Tibial nerve (tissue), 4 donors: ENCODE results near the gene ADK. TPM values are rescaled to one million over a fixed set of nuclear protein-coding genes. Genes with fewer than 3 reads are reported as not detected.

ENCODE experiments used
- DNase-seq, 2 donors: peaks; one replicate each; pipeline ENCODE4 v3.0.0-alpha.2; 2019; ENCODE audit warnings: low spot score in 2 of 2
- H3K27ac ChIP-seq, 4 donors: fragments of 200-600 bp; sonication (generic) in 3 of 4; one replicate each; pipeline ENCODE4 v1.5.1; 2017 to 2019; ENCODE audit warnings: mild to moderate bottlenecking in 1 of 4
- H3K27me3 ChIP-seq, 2 donors: fragments of 200-600 bp; sonication (generic) in 1 of 2; one replicate each; pipeline versions ENCODE4 v1.5.1 to v1.6.0; 2017 to 2019
- H3K36me3 ChIP-seq, 3 donors: fragments of 200-600 bp; sonication (generic); one replicate each; pipeline ENCODE4 v1.5.1; 2018 to 2019
- H3K4me1 ChIP-seq, 4 donors: fragments of 200-600 bp; sonication (generic) in 3 of 4; one replicate each; pipeline ENCODE4 v1.5.1; 2017 to 2019
- H3K4me3 ChIP-seq, 4 donors: fragments of 200-600 bp; sonication (generic) in 3 of 4; one replicate each; pipeline ENCODE4 v1.5.1; 2017 to 2019; ENCODE audit warnings: mild to moderate bottlenecking in 1 of 4, moderate library complexity in 1 of 4
- H3K9me3 ChIP-seq, 4 donors: fragments of 200-600 bp; sonication (generic) in 3 of 4; one replicate each; pipeline ENCODE4 v1.5.1; 2017 to 2019
- EP300 ChIP-seq, 2 donors: sonication (generic); formaldehyde crosslinking; IDR thresholded peaks; one replicate each; pipeline ENCODE4 v1.6.1; 2017; ENCODE audit warnings: antibody characterized with exemption in 2 of 2, mild to moderate bottlenecking in 1 of 2
- POLR2A ChIP-seq, 2 donors: fragments of 450-650 bp; IDR thresholded peaks; one replicate each; pipeline ENCODE4 v1.6.1; 2017; ENCODE audit warnings: antibody characterized with exemption in 2 of 2, mild to moderate bottlenecking in 2 of 2, moderate library complexity in 2 of 2
- WGBS, 2 donors: methylation state at CpG; one replicate each; pipeline ENCODE4 v1.1.5; 2018; 5-methylcytosine and 5-hydroxymethylcytosine counted together
- total RNA-seq, 4 donors: library from RNA; depleted of rRNA; stranded (reverse); fragments of >200 nt; gene quantifications; one replicate each; pipeline ENCODE4 v1.1.0, GENCODE V29; 2016
- TF ChIP-seq, protein P1 (sequence below), 5 experiments: fragments of 200-600 bp in 3 of 5; fragments of 450-650 bp in 2 of 5; sonication (generic) in 3 of 5; IDR thresholded peaks; one replicate each; pipeline ENCODE4 v1.5.1; 2016 to 2019; ENCODE audit warnings: antibody characterized with exemption in 5 of 5, mild to moderate bottlenecking in 3 of 5, moderate library complexity in 2 of 5

ADK gene
- total RNA-seq, 4 donors from 2014 or later, result 28.2 to 50.9 (median 34.0) TPM

DNA sequence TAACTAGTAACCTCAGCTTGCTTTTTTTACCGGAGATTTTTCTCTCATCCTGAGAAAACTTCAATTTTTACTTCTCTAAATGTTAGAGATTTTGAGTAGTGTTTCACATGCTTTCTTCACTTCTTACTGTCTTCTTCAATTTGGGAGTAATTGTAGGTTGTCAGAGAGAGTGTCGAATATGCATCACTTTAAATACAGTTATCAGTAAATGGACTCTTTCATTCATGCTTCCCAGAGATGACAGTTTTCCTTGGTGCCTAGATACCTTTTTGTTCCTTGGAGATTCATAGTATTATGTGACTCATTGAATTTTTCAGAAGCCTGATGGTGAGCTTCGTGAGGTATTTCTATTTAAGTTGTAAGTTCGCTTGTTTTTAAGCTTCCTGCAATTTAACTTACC lies 169.7 kb downstream of the ADK start:
- Histone ChIP-seq H3K9me3 (peaks cover 0 to 24% (median 3%) of the 10 kb centered on the region in 4 donors), H3K4me3 (no peak overlapping the region), H3K36me3 (peaks cover 0 to 48% (median 0%) of the 10 kb centered on the region in 3 donors), H3K4me1 (no peaks in the 10 kb centered on the region), H3K27ac (no peak overlapping the region), H3K27me3 (no peaks in the 10 kb centered on the region)
- TF ChIP-seq EP300 (IDR thresholded peaks at IDR 0.05), result no peak
- TF ChIP-seq, protein P1, sequence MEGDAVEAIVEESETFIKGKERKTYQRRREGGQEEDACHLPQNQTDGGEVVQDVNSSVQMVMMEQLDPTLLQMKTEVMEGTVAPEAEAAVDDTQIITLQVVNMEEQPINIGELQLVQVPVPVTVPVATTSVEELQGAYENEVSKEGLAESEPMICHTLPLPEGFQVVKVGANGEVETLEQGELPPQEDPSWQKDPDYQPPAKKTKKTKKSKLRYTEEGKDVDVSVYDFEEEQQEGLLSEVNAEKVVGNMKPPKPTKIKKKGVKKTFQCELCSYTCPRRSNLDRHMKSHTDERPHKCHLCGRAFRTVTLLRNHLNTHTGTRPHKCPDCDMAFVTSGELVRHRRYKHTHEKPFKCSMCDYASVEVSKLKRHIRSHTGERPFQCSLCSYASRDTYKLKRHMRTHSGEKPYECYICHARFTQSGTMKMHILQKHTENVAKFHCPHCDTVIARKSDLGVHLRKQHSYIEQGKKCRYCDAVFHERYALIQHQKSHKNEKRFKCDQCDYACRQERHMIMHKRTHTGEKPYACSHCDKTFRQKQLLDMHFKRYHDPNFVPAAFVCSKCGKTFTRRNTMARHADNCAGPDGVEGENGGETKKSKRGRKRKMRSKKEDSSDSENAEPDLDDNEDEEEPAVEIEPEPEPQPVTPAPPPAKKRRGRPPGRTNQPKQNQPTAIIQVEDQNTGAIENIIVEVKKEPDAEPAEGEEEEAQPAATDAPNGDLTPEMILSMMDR (IDR thresholded peaks at IDR 0.05), result no peak
- TF ChIP-seq POLR2A (IDR thresholded peaks at IDR 0.05), result no peak
- WGBS, 2 donors, result 97% methylated on average over 4 of the region's 4 CpGs
- DNase-seq, result no peak

GRCh38 chr10:74322141-74322540 lies 171.1 kb downstream of the ADK start:
- TF ChIP-seq POLR2A (IDR thresholded peaks at IDR 0.05) (no peak), EP300 (IDR thresholded peaks at IDR 0.05) (no peak)
- TF ChIP-seq, protein P1 (IDR thresholded peaks at IDR 0.05), result no peak
- Histone ChIP-seq H3K27ac (no peak overlapping the region), H3K36me3 (peaks cover 0 to 48% (median 0%) of the 10 kb centered on the region in 3 donors), H3K9me3 (peaks cover 0 to 24% (median 3%) of the 10 kb centered on the region in 4 donors), H3K4me1 (no peaks in the 10 kb centered on the region), H3K4me3 (no peak overlapping the region), H3K27me3 (no peaks in the 10 kb centered on the region)
- WGBS, 2 donors, result 91 to 92% methylated on average over 4 of the region's 4 CpGs
- no peak for DNase-seq

DNA sequence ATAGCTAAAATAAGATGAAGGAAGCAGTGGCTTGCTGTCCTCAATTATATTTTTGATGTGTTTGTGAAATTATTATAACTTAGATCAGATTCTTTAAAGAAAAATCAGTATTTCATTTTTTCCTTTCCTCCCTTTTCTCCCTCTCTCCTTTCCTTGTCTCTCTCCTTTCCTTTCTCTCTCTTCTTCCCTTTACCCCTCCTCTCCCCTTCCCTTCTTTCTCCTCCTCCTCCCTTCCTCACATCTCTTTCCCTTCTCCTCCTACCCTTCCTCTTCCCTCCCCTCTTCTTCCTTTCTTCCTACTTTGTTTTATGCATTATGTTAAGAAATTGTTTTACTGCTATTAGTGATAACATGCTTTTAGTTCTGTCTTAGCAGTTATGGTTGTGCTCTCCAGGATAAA lies 171.5 kb downstream of the ADK start:
- Histone ChIP-seq H3K9me3 (peaks cover 0 to 24% (median 3%) of the 10 kb centered on the region in 4 donors), H3K36me3 (peaks cover 0 to 48% (median 0%) of the 10 kb centered on the region in 3 donors), H3K4me3 (no peak overlapping the region), H3K27ac (no peak overlapping the region), H3K27me3 (no peaks in the 10 kb centered on the region), H3K4me1 (no peaks in the 10 kb centered on the region)
- no peak for DNase-seq
- TF ChIP-seq EP300 (IDR thresholded peaks at IDR 0.05), result no peak
- TF ChIP-seq, protein P1 (IDR thresholded peaks at IDR 0.05), result no peak
- no peak for TF ChIP-seq POLR2A (IDR thresholded peaks at IDR 0.05)

DNA sequence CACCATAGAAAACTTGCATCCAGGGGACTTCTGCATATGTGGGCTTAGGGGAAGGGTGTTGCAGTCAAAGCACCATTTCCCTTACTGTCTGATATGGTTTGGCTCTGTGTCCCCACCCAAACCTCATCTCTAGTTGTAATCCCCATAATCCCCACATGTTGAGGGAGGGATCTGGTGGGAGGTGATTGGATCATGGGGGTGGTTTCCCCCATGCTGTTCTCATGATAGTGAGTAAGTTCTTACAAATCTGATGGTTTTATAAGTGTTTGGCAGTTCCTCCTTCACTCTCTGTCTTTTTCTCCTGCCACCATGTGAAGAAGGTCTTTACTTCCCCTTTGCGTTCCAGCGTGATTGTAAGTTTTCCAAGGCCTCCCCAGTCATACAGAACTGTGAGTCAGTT lies 177.4 kb downstream of the ADK start:
- Histone ChIP-seq H3K36me3 (peaks cover 0 to 22% (median 0%) of the 10 kb centered on the region in 3 donors), H3K27ac (no peak overlapping the region), H3K4me1 (no peaks in the 10 kb centered on the region), H3K9me3 (no peaks in the 10 kb centered on the region), H3K27me3 (no peaks in the 10 kb centered on the region), H3K4me3 (no peak overlapping the region)
- WGBS, 2 donors, result 79 to 95% methylated on average over 2 of the region's 2 CpGs
- DNase-seq, result no peak
- no peak for TF ChIP-seq POLR2A (IDR thresholded peaks at IDR 0.05)
- TF ChIP-seq, protein P1 (IDR thresholded peaks at IDR 0.05), result no peak
- no peak for TF ChIP-seq EP300 (IDR thresholded peaks at IDR 0.05)

- Histone ChIP-seq H3K27me3 (no peaks in the 10 kb centered on the region), H3K4me1 (no peaks in the 10 kb centered on the region), H3K27ac (no peak overlapping the region), H3K36me3 (peaks cover 0 to 12% (median 0%) of the 10 kb centered on the region in 3 donors), H3K9me3 (peaks cover 0 to 6% (median 0%) of the 10 kb centered on the region in 4 donors), H3K4me3 (no peak overlapping the region)
- TF ChIP-seq EP300 (IDR thresholded peaks at IDR 0.05) (no peak), POLR2A (IDR thresholded peaks at IDR 0.05) (no peak)
- TF ChIP-seq, protein P1 (IDR thresholded peaks at IDR 0.05), result no peak
- DNase-seq, result no peak
- WGBS, 2 donors, result 84 to 89% methylated on average over 2 of the region's 2 CpGs
Measured at GRCh38 chr10:74329873-74330272, 178.9 kb downstream of the ADK start.
